SK-N-SH (cell line): ENCODE data around the gene UGT1A3. TPM values are rescaled to one million over a fixed set of nuclear protein-coding genes. Genes with fewer than 3 reads are reported as not detected.

ENCODE experiments used
- CTCF ChIA-PET: fragments of 300-600, 350-600 bp; formaldehyde crosslinking; extraction: SDS; loops from one replicate; lab custom pipeline; 2021; lab: Yijun Ruan, JAX
- POLR2A ChIA-PET: fragments of 350-600 bp; sonication (Branson Sonifier 250); formaldehyde crosslinking; extraction: SDS; loops from one replicate; lab custom pipeline; 2020; ENCODE audit warnings: antibody characterized with exemption, inconsistent platforms; lab: Yijun Ruan, JAX
- DNase-seq: peaks from one replicate; pipeline ENCODE4 v3.0.0; 2012
- H2AFZ ChIP-seq: fragments of 200-600 bp; sonication (generic); 2 replicates; pipeline ENCODE4 v1.8.1; 2016; ENCODE audit warnings: antibody characterized with exemption, mild to moderate bottlenecking, low read depth
- H3F3A ChIP-seq: fragments of 200-600 bp; sonication (generic); replicated peaks from 2 replicates; pipeline ENCODE3; 2016; ENCODE audit warnings: antibody characterized with exemption, mild to moderate bottlenecking; ENCODE audit not compliant: insufficient read depth
- H3K27ac ChIP-seq, 2 experiments: fragments of 200-500 bp in 1 of 2; fragments of 200-600 bp in 1 of 2; sonication (Bioruptor generic) in 1 of 2; sonication (generic), shearing (Covaris generic) in 1 of 2; 2 replicates each; pipeline versions ENCODE4 v1.5.1 to v1.6.1; 2014 to 2016; ENCODE audit warnings: low read depth in 2 of 2, inconsistent platforms in 1 of 2, low read length in 1 of 2, mild to moderate bottlenecking in 1 of 2, mixed read lengths in 1 of 2
- H3K27me3 ChIP-seq: fragments of 200-600 bp; sonication (generic), shearing (Covaris generic); 2 replicates; pipeline ENCODE4 v1.6.1; 2016; ENCODE audit warnings: mixed run types; ENCODE audit not compliant: insufficient read depth
- H3K36me3 ChIP-seq, 2 experiments: fragments of 200-500 bp in 1 of 2; fragments of 200-600 bp in 1 of 2; sonication (Bioruptor generic) in 1 of 2; sonication (generic) in 1 of 2; replicated peaks in 1 of 2; 2 replicates each; pipeline versions ENCODE3 to v1.5.1; 2014 to 2016; ENCODE audit warnings: low read length in 1 of 2, mild to moderate bottlenecking in 1 of 2; ENCODE audit not compliant: insufficient read depth in 2 of 2, control insufficient read depth in 1 of 2
- H3K4me1 ChIP-seq, 2 experiments: fragments of 200-500 bp in 1 of 2; fragments of 200-600 bp in 1 of 2; sonication (Bioruptor generic) in 1 of 2; sonication (generic), shearing (Covaris generic) in 1 of 2; 2 replicates each; pipeline versions ENCODE4 v1.5.1 to v1.6.1; 2014 to 2016; ENCODE audit warnings: low read depth in 1 of 2, low read length in 1 of 2, mixed run types in 1 of 2; ENCODE audit not compliant: insufficient read depth in 2 of 2, control insufficient read depth in 1 of 2
- H3K4me2 ChIP-seq: fragments of 200-600 bp; sonication (generic), shearing (Covaris generic); 2 replicates; pipeline ENCODE4 v1.6.1; 2017; ENCODE audit warnings: mixed run types
- H3K4me3 ChIP-seq, 2 experiments: fragments of 200-500 bp in 1 of 2; fragments of 200-600 bp in 1 of 2; sonication (Bioruptor generic) in 1 of 2; sonication (generic), shearing (Covaris generic) in 1 of 2; 2 replicates each; pipeline versions ENCODE4 v1.5.1 to v1.8.1; 2014 to 2016; ENCODE audit warnings: low read depth in 2 of 2, inconsistent platforms in 1 of 2, low read length in 1 of 2, mild to moderate bottlenecking in 1 of 2, mixed read lengths in 1 of 2, moderate library complexity in 1 of 2
- H3K79me2 ChIP-seq: fragments of 200-600 bp; sonication (generic); 2 replicates; pipeline ENCODE4 v1.8.1; 2017; ENCODE audit warnings: mild to moderate bottlenecking; ENCODE audit not compliant: insufficient read depth
- H3K9ac ChIP-seq: fragments of 200-600 bp; sonication (generic); 2 replicates; pipeline ENCODE4 v1.6.1; 2017; ENCODE audit warnings: mixed run types
- H3K9me2 ChIP-seq: fragments of 200-600 bp; sonication (generic); 2 replicates; pipeline ENCODE4 v1.6.1; 2017; ENCODE audit warnings: mixed run types
- H3K9me3 ChIP-seq: fragments of 200-600 bp; sonication (generic); 2 replicates; pipeline ENCODE4 v1.6.1; 2017; ENCODE audit warnings: mixed run types, mild to moderate bottlenecking, moderate library complexity
- H4K20me1 ChIP-seq: fragments of 200-600 bp; sonication (generic); 2 replicates; pipeline ENCODE4 v1.6.1; 2017; ENCODE audit warnings: mild to moderate bottlenecking, mixed run types; ENCODE audit not compliant: insufficient read depth
- CHD2 ChIP-seq: fragments of 150-350 bp; IDR thresholded peaks from 2 replicates; pipeline ENCODE4 v1.6.1; 2018; ENCODE audit warnings: low read length; ENCODE audit not compliant: partially characterized antibody
- ELF1 ChIP-seq: IDR thresholded peaks from 2 replicates; pipeline ENCODE4 v1.4.0; 2012
- EZH2phosphoT487 ChIP-seq: fragments of 200-600 bp; sonication (generic); IDR thresholded peaks from 2 replicates; pipeline ENCODE4 v1.6.1; 2017; ENCODE audit warnings: low read depth, mixed run types, mild to moderate bottlenecking, antibody characterized with exemption, moderate library complexity, borderline replicate concordance
- GABPA ChIP-seq: IDR thresholded peaks from 2 replicates; pipeline ENCODE4 v1.4.0; 2012; ENCODE audit warnings: low read depth, mild to moderate bottlenecking
- MXI1 ChIP-seq: IDR thresholded peaks from 2 replicates; pipeline ENCODE4 v1.6.1; 2012; ENCODE audit warnings: mild to moderate bottlenecking, low read depth, low read length, improper control_type of control experiment
- NFIC ChIP-seq: IDR thresholded peaks from 2 replicates; pipeline ENCODE4 v1.4.0; 2012; ENCODE audit warnings: borderline replicate concordance
- RCOR1 ChIP-seq: fragments of 150-350 bp; IDR thresholded peaks from 2 replicates; pipeline ENCODE4 v1.6.1; 2017; ENCODE audit warnings: antibody characterized with exemption, low read length
- RXRA ChIP-seq: IDR thresholded peaks from 2 replicates; pipeline ENCODE4 v1.4.0; 2012; ENCODE audit warnings: low read depth, mild to moderate bottlenecking, borderline replicate concordance
- SMC3 ChIP-seq: IDR thresholded peaks from 2 replicates; pipeline ENCODE4 v1.6.1; 2012; ENCODE audit warnings: low read depth, low read length, improper control_type of control experiment
- TAF1 ChIP-seq: IDR thresholded peaks from 2 replicates; pipeline ENCODE4 v1.6.1; 2012; ENCODE audit warnings: low read depth, mild to moderate bottlenecking, low read length, moderate library complexity, borderline replicate concordance
- TCF12 ChIP-seq: IDR thresholded peaks from 2 replicates; pipeline ENCODE4 v1.4.0; 2012
- ZBTB33 ChIP-seq: IDR thresholded peaks from 2 replicates; pipeline ENCODE4 v1.4.0; 2012; ENCODE audit warnings: low read depth, borderline replicate concordance
- WGBS: methylation state at CpG from one replicate; pipeline ENCODE4 v1.1.6; 2017; ENCODE audit warnings: low lambda C conversion rate; 5-methylcytosine and 5-hydroxymethylcytosine counted together
- polyA plus RNA-seq, 3 experiments: library from polyadenylated mRNA; depleted of rRNA; stranded (reverse); fragments of >200 nt; gene quantifications; 2 replicates each; pipeline ENCODE4 v1.2.3, GENCODE V29; 2012
- TF ChIP-seq, protein P1 (sequence below): IDR thresholded peaks from 2 replicates; pipeline ENCODE4 v1.4.0; 2012; ENCODE audit warnings: low read depth
- TF ChIP-seq, protein P2 (sequence below): fragments of 150-350 bp; IDR thresholded peaks from 2 replicates; pipeline ENCODE4 v1.6.1; 2017; ENCODE audit warnings: antibody characterized with exemption, low read length, low read depth, borderline replicate concordance

Gene UGT1A3
- polyA plus RNA-seq, 1 of the 3 experiments (the other 2 are of a cell fraction) = not detected

GRCh38 chr2:233816771-233817170 lies 87.9 kb downstream of the UGT1A3 start:
- Histone ChIP-seq H4K20me1 (no peaks in the 10 kb centered on the region), H3K4me1 (peaks cover 0 to 3% of the 10 kb centered on the region in 2 experiments; a peak in 1 of 4 replicates), H3K9me2 (no peaks in the 10 kb centered on the region), H3F3A (no peaks in the 10 kb centered on the region), H3K79me2 (no peaks in the 10 kb centered on the region), H3K4me3 (no peak overlapping the region)
- 88% methylated on average over 4 of the region's 4 CpGs for WGBS
- no peak for TF ChIP-seq MXI1
- TF ChIP-seq ELF1 = no peak
- TF ChIP-seq CHD2 = no peak
- TF ChIP-seq SMC3 = no peak
- no peak for TF ChIP-seq RCOR1
- TF ChIP-seq RXRA = no peak
- TF ChIP-seq ZBTB33 = no peak
- no peak for TF ChIP-seq TAF1
- no peak for TF ChIP-seq GABPA
- no peak for TF ChIP-seq NFIC
- TF ChIP-seq, all 33 proteins: peak for 0
- no peak overlapping the region for H3K4me2 ChIP-seq
- H3K36me3 ChIP-seq = no peaks in the 10 kb centered on the region
- no peak overlapping the region for H2AFZ ChIP-seq
- peak; percentile 49 for DNase-seq
- no peaks in the 10 kb centered on the region for H3K9me3 ChIP-seq
- no peaks in the 10 kb centered on the region for H3K27me3 ChIP-seq
- H3K9ac ChIP-seq = no peak overlapping the region
- H3K27ac ChIP-seq = peak overlapping the region in 1 of 2 experiments; percentile 36; a peak in 1 of 4 replicates
- POLR2A ChIA-PET = no interaction called here
- CTCF ChIA-PET = no interaction called here

GRCh38 chr2:233817361-233817911 lies 88.6 kb downstream of the UGT1A3 start:
- Histone ChIP-seq H3K4me2 (no peak overlapping the region), H3K27ac (no peak overlapping the region), H3K79me2 (no peaks in the 10 kb centered on the region), H3K9me3 (no peaks in the 10 kb centered on the region), H4K20me1 (no peaks in the 10 kb centered on the region), H3K36me3 (no peaks in the 10 kb centered on the region), H3K4me3 (no peak overlapping the region), H3K9ac (no peak overlapping the region), H3K9me2 (no peaks in the 10 kb centered on the region), H2AFZ (no peak overlapping the region), H3K4me1 (peaks cover 0 to 3% of the 10 kb centered on the region in 2 experiments; a peak in 1 of 4 replicates), H3F3A (no peaks in the 10 kb centered on the region), H3K27me3 (no peaks in the 10 kb centered on the region)
- DNase-seq = no peak
- ChIA-PET POLR2A (no interaction called here), CTCF (interaction anchor here (1.5 kb wide), 1 partner anchor 15 kb away, joined by 5 read pairs; no protein-coding TSS in a partner anchor)
- 87% methylated on average over 3 of the region's 3 CpGs for WGBS
- TF ChIP-seq GABPA = no peak
- TF ChIP-seq TCF12 = no peak
- no peak for TF ChIP-seq RCOR1
- TF ChIP-seq, protein P1, sequence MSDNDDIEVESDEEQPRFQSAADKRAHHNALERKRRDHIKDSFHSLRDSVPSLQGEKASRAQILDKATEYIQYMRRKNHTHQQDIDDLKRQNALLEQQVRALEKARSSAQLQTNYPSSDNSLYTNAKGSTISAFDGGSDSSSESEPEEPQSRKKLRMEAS = no peak
- no peak for TF ChIP-seq EZH2phosphoT487
- TF ChIP-seq, protein P2, sequence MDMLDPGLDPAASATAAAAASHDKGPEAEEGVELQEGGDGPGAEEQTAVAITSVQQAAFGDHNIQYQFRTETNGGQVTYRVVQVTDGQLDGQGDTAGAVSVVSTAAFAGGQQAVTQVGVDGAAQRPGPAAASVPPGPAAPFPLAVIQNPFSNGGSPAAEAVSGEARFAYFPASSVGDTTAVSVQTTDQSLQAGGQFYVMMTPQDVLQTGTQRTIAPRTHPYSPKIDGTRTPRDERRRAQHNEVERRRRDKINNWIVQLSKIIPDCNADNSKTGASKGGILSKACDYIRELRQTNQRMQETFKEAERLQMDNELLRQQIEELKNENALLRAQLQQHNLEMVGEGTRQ = no peak
